ENCODE results near the gene FNDC1.

The FNDC1 gene

DNA sequence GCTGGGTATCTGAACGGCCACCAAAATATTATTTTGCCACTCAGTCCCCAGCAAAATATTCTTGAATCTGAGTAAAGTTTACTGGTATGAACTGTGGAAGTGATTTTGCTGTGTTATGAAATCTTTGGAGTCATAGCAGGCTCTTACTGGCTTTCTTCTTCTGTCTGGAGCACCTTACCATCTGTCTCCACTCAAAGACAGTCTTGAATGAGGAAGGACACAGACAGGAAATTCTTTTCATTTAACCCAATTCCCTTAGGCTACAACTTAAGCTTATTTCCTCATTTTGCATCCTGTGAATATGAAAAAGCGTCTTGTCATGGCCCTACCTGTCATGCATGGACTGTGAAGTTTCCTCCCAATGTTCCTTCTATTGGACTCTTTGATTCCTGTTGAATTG lies 24.7 kb downstream of the FNDC1 start:
- H3K4me3 ChIP-seq (ENCODE audit: low read depth in 1 of 2, low read length in 1 of 2), result no peak overlapping the region
- H3K9me3 ChIP-seq, result no peaks in the 10 kb centered on the region

DNA sequence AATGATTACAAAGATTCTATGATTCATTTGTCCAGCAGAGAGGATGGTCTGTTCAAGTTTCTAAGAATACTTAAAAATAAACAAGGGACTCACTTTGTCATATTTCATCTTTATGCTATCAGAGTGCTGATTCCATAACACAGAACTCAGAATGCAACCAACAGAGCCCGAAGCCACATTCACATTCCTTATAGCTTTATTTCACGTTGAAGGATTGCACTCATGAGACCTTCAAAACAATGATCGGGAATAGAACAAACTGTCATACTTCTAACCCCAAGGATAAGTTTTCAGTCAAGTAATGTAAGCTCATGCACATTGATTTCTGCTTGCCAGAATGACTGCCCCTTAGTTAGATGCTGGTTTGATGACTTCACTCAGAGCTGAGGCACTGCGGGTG lies 25.2 kb downstream of the FNDC1 start:
- H3K27me3 ChIP-seq, result peaks cover 11% of the 10 kb centered on the region
- no peak overlapping the region for H3K27ac ChIP-seq
- peaks cover 0 to 4% of the 10 kb centered on the region in 2 experiments for H3K4me1 ChIP-seq (ENCODE audit: control insufficient read depth in 1 of 2, insufficient read depth in 1 of 2, low read depth in 1 of 2, low read length in 1 of 2)
- H3K9me3 ChIP-seq, result no peaks in the 10 kb centered on the region
- TF ChIP-seq, protein P1, sequence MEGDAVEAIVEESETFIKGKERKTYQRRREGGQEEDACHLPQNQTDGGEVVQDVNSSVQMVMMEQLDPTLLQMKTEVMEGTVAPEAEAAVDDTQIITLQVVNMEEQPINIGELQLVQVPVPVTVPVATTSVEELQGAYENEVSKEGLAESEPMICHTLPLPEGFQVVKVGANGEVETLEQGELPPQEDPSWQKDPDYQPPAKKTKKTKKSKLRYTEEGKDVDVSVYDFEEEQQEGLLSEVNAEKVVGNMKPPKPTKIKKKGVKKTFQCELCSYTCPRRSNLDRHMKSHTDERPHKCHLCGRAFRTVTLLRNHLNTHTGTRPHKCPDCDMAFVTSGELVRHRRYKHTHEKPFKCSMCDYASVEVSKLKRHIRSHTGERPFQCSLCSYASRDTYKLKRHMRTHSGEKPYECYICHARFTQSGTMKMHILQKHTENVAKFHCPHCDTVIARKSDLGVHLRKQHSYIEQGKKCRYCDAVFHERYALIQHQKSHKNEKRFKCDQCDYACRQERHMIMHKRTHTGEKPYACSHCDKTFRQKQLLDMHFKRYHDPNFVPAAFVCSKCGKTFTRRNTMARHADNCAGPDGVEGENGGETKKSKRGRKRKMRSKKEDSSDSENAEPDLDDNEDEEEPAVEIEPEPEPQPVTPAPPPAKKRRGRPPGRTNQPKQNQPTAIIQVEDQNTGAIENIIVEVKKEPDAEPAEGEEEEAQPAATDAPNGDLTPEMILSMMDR (IDR thresholded peaks at IDR 0.05), result no peak
- no peak overlapping the region for H3K4me3 ChIP-seq (ENCODE audit: low read depth in 1 of 2, low read length in 1 of 2)
- H3K36me3 ChIP-seq, result no peaks in the 10 kb centered on the region

More for the DNA sequence above, 24.7 kb downstream of the FNDC1 start:
- H3K36me3 ChIP-seq, result no peaks in the 10 kb centered on the region
- H3K4me1 ChIP-seq (ENCODE audit: control insufficient read depth in 1 of 2, insufficient read depth in 1 of 2, low read depth in 1 of 2, low read length in 1 of 2), result peaks cover 0 to 4% of the 10 kb centered on the region in 2 experiments
- H3K27me3 ChIP-seq, result peaks cover 11% of the 10 kb centered on the region
- TF ChIP-seq, protein P1 (IDR thresholded peaks at IDR 0.05), result no peak
- H3K27ac ChIP-seq, result no peak overlapping the region

DNA sequence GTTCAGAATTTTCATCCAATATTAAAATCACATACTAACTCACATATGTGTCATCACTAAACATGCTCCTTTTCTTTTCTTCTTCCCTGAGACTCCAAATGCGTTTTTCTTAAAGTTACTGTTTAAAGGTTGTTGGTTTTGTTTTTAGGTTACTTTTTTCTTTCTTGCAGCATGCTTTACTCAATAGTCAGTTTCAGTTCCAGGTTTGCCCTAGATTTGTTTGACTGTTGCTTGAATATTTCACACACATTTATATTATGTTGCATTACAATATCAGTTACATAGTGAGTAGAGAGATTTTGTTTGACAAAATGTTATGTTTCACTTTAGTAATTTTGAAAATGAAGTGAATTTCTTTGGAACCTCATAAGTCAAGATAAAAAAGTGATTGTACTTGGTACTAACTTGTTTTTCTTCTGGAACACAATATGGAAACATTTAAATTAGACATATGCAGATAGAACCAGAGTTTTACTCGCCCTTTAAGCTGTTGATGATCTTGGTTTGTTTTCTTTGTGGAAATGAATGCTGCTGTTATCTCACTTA lies 27.3 kb downstream of the FNDC1 start:
- H3K4me3 ChIP-seq (ENCODE audit: low read depth in 1 of 2, low read length in 1 of 2), result no peak overlapping the region
- H3K9me3 ChIP-seq, result no peaks in the 10 kb centered on the region
- peaks cover 11% of the 10 kb centered on the region for H3K27me3 ChIP-seq
- H3K36me3 ChIP-seq, result no peaks in the 10 kb centered on the region
- H3K27ac ChIP-seq, result no peak overlapping the region
- TF ChIP-seq, protein P1 (IDR thresholded peaks at IDR 0.05), result no peak
- H3K4me1 ChIP-seq (ENCODE audit: control insufficient read depth in 1 of 2, insufficient read depth in 1 of 2, low read depth in 1 of 2, low read length in 1 of 2), result no peaks in the 10 kb centered on the region

DNA sequence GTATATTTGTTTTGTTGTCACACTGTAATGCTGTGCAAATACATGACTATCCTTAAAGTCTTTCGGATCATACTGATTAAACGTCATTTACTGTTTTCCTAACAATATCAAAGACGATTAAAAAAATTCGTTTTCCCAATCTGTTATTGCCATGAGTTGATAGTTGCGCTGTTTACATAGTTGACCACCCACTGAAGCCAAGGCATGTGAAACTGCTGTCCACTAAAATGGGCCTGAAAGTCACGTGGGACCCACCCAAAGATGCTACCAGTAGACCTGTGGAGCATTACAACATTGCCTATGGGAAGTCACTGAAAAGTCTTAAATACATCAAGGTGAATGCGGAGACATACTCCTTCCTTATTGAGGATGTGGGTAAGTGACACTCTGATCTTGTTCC lies 28.1 kb downstream of the FNDC1 start:
- no peak overlapping the region for H3K4me3 ChIP-seq (ENCODE audit: low read depth in 1 of 2, low read length in 1 of 2)
- H3K4me1 ChIP-seq (ENCODE audit: control insufficient read depth in 1 of 2, insufficient read depth in 1 of 2, low read depth in 1 of 2, low read length in 1 of 2), result no peaks in the 10 kb centered on the region
- no peaks in the 10 kb centered on the region for H3K9me3 ChIP-seq
- no peaks in the 10 kb centered on the region for H3K36me3 ChIP-seq
- TF ChIP-seq, protein P1 (IDR thresholded peaks at IDR 0.05), result no peak
- no peak overlapping the region for H3K27ac ChIP-seq
- H3K27me3 ChIP-seq, result peaks cover 11% of the 10 kb centered on the region

DNA sequence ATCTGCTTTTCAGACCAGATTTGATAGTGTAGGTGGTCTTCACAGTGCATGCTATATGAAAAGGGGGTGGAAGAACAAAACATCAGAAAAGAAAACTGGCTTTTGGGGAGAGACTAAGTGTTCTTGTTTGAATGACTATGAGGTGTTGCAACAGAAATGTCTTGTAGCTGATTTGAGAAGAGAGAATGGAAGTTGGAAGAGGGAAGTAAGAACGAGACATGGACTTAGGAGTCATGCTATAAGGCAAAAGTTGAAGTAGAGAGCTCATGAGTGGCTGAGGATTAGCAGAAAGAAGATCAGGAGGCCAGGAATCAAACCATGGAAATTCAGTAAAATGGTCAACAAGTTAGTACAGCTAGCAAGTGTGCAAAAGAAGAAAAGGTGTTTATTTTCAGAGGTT lies 32.1 kb downstream of the FNDC1 start:
- H3K27me3 ChIP-seq, result peaks cover 5% of the 10 kb centered on the region
- no peaks in the 10 kb centered on the region for H3K4me1 ChIP-seq (ENCODE audit: control insufficient read depth in 1 of 2, insufficient read depth in 1 of 2, low read depth in 1 of 2, low read length in 1 of 2)
- H3K9me3 ChIP-seq, result no peaks in the 10 kb centered on the region
- H3K4me3 ChIP-seq (ENCODE audit: low read depth in 1 of 2, low read length in 1 of 2), result no peak overlapping the region
- TF ChIP-seq, protein P1 (IDR thresholded peaks at IDR 0.05), result no peak
- H3K36me3 ChIP-seq, result no peaks in the 10 kb centered on the region
- H3K27ac ChIP-seq, result no peak overlapping the region
